K562 (cell line): ENCODE results near the gene GRIK5. TPM values are rescaled to one million over a fixed set of nuclear protein-coding genes. Genes with fewer than 3 reads are reported as not detected.

ENCODE experiments used
- polyA plus RNA-seq, 8 experiments: library from polyadenylated mRNA; depleted of rRNA in 4 of 8; stranded (reverse) in 5 of 8; unstranded in 3 of 8; fragments of >200 nt; fragmentation: Nextera tagmentation in 2 of 8; fragmentation: Illumina TruSeq in 1 of 8; extraction: Ambion mirVana in 2 of 8; extraction: Trizol in 1 of 8; gene quantifications; 2 replicates each; pipeline versions ENCODE4 v1.2.1 to v1.2.3, GENCODE V29; 2011 to 2014; ENCODE audit warnings: inconsistent platforms in 1 of 8, missing spikeins in 1 of 8
- total RNA-seq, 7 experiments: library from RNA; depleted of rRNA in 6 of 7; stranded (reverse); fragments of >200 nt in 6 of 7; fragmentation: Illumina TruSeq in 2 of 7; extraction: Trizol in 2 of 7; gene quantifications; 2 replicates each; pipeline versions ENCODE4 v1.2.1 to v1.2.3, GENCODE V29; 2011 to 2021; ENCODE audit warnings: low replicate concordance in 1 of 7

The GRIK5 gene
- total and polyA plus RNA-seq, 9 of the 15 experiments (the other 6 are each of a cell fraction or from before 2014, with no cell fraction given), result 0.04 to 0.55 (median 0.27) TPM; not detected in 2

Other genes starting within 250 kb of the GRIK5 start
Only the 7 nearest of the 18 such genes appear.
- gene ERFL, start 141.8 kb downstream of the GRIK5 start, total RNA-seq (2014; rRNA removed), result 0.16 and 0.32 TPM in 2 replicates
- gene ERFL, start 141.8 kb downstream of the GRIK5 start, total RNA-seq (2014; rRNA removed; fragmentation: Illumina TruSeq; extraction: Trizol), result 0.10 TPM in 1 of 2 replicates, not detected in the other
- gene ERFL, start 141.8 kb downstream of the GRIK5 start, total RNA-seq (2015; rRNA removed; fragmentation: Illumina TruSeq; extraction: Trizol), result 0.11 TPM in 1 of 2 replicates, not detected in the other
- gene ERFL, start 141.8 kb downstream of the GRIK5 start, total RNA-seq (2021), result 0.67 and 0.75 TPM in 2 replicates
- gene ERFL, start 141.8 kb downstream of the GRIK5 start, polyA plus RNA-seq (2011; rRNA removed), result 0.07 and 0.32 TPM in 2 replicates
- 0.31 and 0.50 TPM in 2 replicates for gene ERFL, start 141.8 kb downstream of the GRIK5 start, polyA plus RNA-seq (2014; fragmentation: Illumina TruSeq; extraction: Trizol)
- gene ERFL, start 141.8 kb downstream of the GRIK5 start, polyA plus RNA-seq (2014; fragmentation: Nextera tagmentation; extraction: Ambion mirVana), result not detected
- 0.31 and 0.33 TPM in 2 replicates for gene ERFL, start 141.8 kb downstream of the GRIK5 start, polyA plus RNA-seq (2014; rRNA removed)
- 24.5 and 32.7 TPM in 2 replicates for gene RABAC1, start 110.9 kb downstream of the GRIK5 start, total RNA-seq (2014; rRNA removed)
- gene RABAC1, start 110.9 kb downstream of the GRIK5 start, total RNA-seq (2014; rRNA removed; fragmentation: Illumina TruSeq; extraction: Trizol), result 2.5 and 4.6 TPM in 2 replicates
- gene RABAC1, start 110.9 kb downstream of the GRIK5 start, total RNA-seq (2015; rRNA removed; fragmentation: Illumina TruSeq; extraction: Trizol), result 7.1 and 7.2 TPM in 2 replicates
- gene RABAC1, start 110.9 kb downstream of the GRIK5 start, total RNA-seq (2021), result 23.2 and 24.0 TPM in 2 replicates
- gene RABAC1, start 110.9 kb downstream of the GRIK5 start, polyA plus RNA-seq (2011; rRNA removed), result 17.7 and 36.3 TPM in 2 replicates
- 2.4 and 7.8 TPM in 2 replicates for gene RABAC1, start 110.9 kb downstream of the GRIK5 start, polyA plus RNA-seq (2014; fragmentation: Illumina TruSeq; extraction: Trizol)
- 1 to 10 TPM; 5.2 to 9.3 TPM for gene RABAC1, start 110.9 kb downstream of the GRIK5 start, polyA plus RNA-seq (2014; fragmentation: Nextera tagmentation; extraction: Ambion mirVana)
- 28.1 and 44.0 TPM in 2 replicates for gene RABAC1, start 110.9 kb downstream of the GRIK5 start, polyA plus RNA-seq (2014; rRNA removed)
- 0.27 TPM in 1 of 2 replicates, not detected in the other for gene ATP1A3, start 76.0 kb downstream of the GRIK5 start, total RNA-seq (2014; rRNA removed)
- gene ATP1A3, start 76.0 kb downstream of the GRIK5 start, total RNA-seq (2014; rRNA removed; fragmentation: Illumina TruSeq; extraction: Trizol), result 0.03 and 0.04 TPM in 2 replicates
- 0.15 TPM in 1 of 2 replicates, not detected in the other for gene ATP1A3, start 76.0 kb downstream of the GRIK5 start, total RNA-seq (2015; rRNA removed; fragmentation: Illumina TruSeq; extraction: Trizol)
- 0.56 and 1.0 TPM in 2 replicates for gene ATP1A3, start 76.0 kb downstream of the GRIK5 start, total RNA-seq (2021)
- gene ATP1A3, start 76.0 kb downstream of the GRIK5 start, polyA plus RNA-seq (2011; rRNA removed), result 0.01 and 0.03 TPM in 2 replicates
- 0.30 and 0.60 TPM in 2 replicates for gene ATP1A3, start 76.0 kb downstream of the GRIK5 start, polyA plus RNA-seq (2014; fragmentation: Illumina TruSeq; extraction: Trizol)
- not detected for gene ATP1A3, start 76.0 kb downstream of the GRIK5 start, polyA plus RNA-seq (2014; fragmentation: Nextera tagmentation; extraction: Ambion mirVana)
- gene ATP1A3, start 76.0 kb downstream of the GRIK5 start, polyA plus RNA-seq (2014; rRNA removed), result 0.07 and 0.11 TPM in 2 replicates
- 12.0 and 21.6 TPM in 2 replicates for gene ZNF574, start 6.0 kb upstream of the GRIK5 start, total RNA-seq (2014; rRNA removed)
- 1.9 and 2.6 TPM in 2 replicates for gene ZNF574, start 6.0 kb upstream of the GRIK5 start, total RNA-seq (2014; rRNA removed; fragmentation: Illumina TruSeq; extraction: Trizol)
- 9.2 and 10.5 TPM in 2 replicates for gene ZNF574, start 6.0 kb upstream of the GRIK5 start, total RNA-seq (2015; rRNA removed; fragmentation: Illumina TruSeq; extraction: Trizol)
- gene ZNF574, start 6.0 kb upstream of the GRIK5 start, total RNA-seq (2021), result 20.7 and 21.0 TPM in 2 replicates
- 7.1 and 12.1 TPM in 2 replicates for gene ZNF574, start 6.0 kb upstream of the GRIK5 start, polyA plus RNA-seq (2011; rRNA removed)
- gene ZNF574, start 6.0 kb upstream of the GRIK5 start, polyA plus RNA-seq (2014; fragmentation: Illumina TruSeq; extraction: Trizol), result 8.4 and 13.7 TPM in 2 replicates
- under 1 TPM; 0.24 to 0.34 TPM for gene ZNF574, start 6.0 kb upstream of the GRIK5 start, polyA plus RNA-seq (2014; fragmentation: Nextera tagmentation; extraction: Ambion mirVana)
- 11.2 and 13.4 TPM in 2 replicates for gene ZNF574, start 6.0 kb upstream of the GRIK5 start, polyA plus RNA-seq (2014; rRNA removed)
- gene POU2F2, start 62.2 kb upstream of the GRIK5 start, total RNA-seq (2014; rRNA removed), result 0.14 and 0.37 TPM in 2 replicates
- 0.03 and 0.07 TPM in 2 replicates for gene POU2F2, start 62.2 kb upstream of the GRIK5 start, total RNA-seq (2014; rRNA removed; fragmentation: Illumina TruSeq; extraction: Trizol)
- gene POU2F2, start 62.2 kb upstream of the GRIK5 start, total RNA-seq (2015; rRNA removed; fragmentation: Illumina TruSeq; extraction: Trizol), result 0.14 and 0.19 TPM in 2 replicates
- 0.56 and 0.60 TPM in 2 replicates for gene POU2F2, start 62.2 kb upstream of the GRIK5 start, total RNA-seq (2021)
- gene POU2F2, start 62.2 kb upstream of the GRIK5 start, polyA plus RNA-seq (2011; rRNA removed), result 0.26 and 0.28 TPM in 2 replicates
- 0.42 and 0.68 TPM in 2 replicates for gene POU2F2, start 62.2 kb upstream of the GRIK5 start, polyA plus RNA-seq (2014; fragmentation: Illumina TruSeq; extraction: Trizol)
- under 1 TPM; 0.03 TPM for gene POU2F2, start 62.2 kb upstream of the GRIK5 start, polyA plus RNA-seq (2014; fragmentation: Nextera tagmentation; extraction: Ambion mirVana)
- 0.61 and 1.1 TPM in 2 replicates for gene POU2F2, start 62.2 kb upstream of the GRIK5 start, polyA plus RNA-seq (2014; rRNA removed)
- 37.5 and 53.6 TPM in 2 replicates for gene DEDD2, start 147.5 kb upstream of the GRIK5 start, total RNA-seq (2014; rRNA removed)
- 12.5 and 16.8 TPM in 2 replicates for gene DEDD2, start 147.5 kb upstream of the GRIK5 start, total RNA-seq (2014; rRNA removed; fragmentation: Illumina TruSeq; extraction: Trizol)
- 24.1 and 24.5 TPM in 2 replicates for gene DEDD2, start 147.5 kb upstream of the GRIK5 start, total RNA-seq (2015; rRNA removed; fragmentation: Illumina TruSeq; extraction: Trizol)
- gene DEDD2, start 147.5 kb upstream of the GRIK5 start, total RNA-seq (2021), result 35.9 and 37.3 TPM in 2 replicates
- 29.2 and 36.2 TPM in 2 replicates for gene DEDD2, start 147.5 kb upstream of the GRIK5 start, polyA plus RNA-seq (2011; rRNA removed)
- gene DEDD2, start 147.5 kb upstream of the GRIK5 start, polyA plus RNA-seq (2014; fragmentation: Illumina TruSeq; extraction: Trizol), result 31.3 and 34.0 TPM in 2 replicates
- 1 to 10 TPM; 4.3 to 4.7 TPM for gene DEDD2, start 147.5 kb upstream of the GRIK5 start, polyA plus RNA-seq (2014; fragmentation: Nextera tagmentation; extraction: Ambion mirVana)
- 43.0 and 47.8 TPM in 2 replicates for gene DEDD2, start 147.5 kb upstream of the GRIK5 start, polyA plus RNA-seq (2014; rRNA removed)
- 8.3 and 11.5 TPM in 2 replicates for gene ZNF526, start 150.1 kb upstream of the GRIK5 start, total RNA-seq (2014; rRNA removed)
- gene ZNF526, start 150.1 kb upstream of the GRIK5 start, total RNA-seq (2014; rRNA removed; fragmentation: Illumina TruSeq; extraction: Trizol), result 5.3 and 6.1 TPM in 2 replicates
- 7.6 and 8.2 TPM in 2 replicates for gene ZNF526, start 150.1 kb upstream of the GRIK5 start, total RNA-seq (2015; rRNA removed; fragmentation: Illumina TruSeq; extraction: Trizol)
- gene ZNF526, start 150.1 kb upstream of the GRIK5 start, total RNA-seq (2021), result 17.9 and 19.9 TPM in 2 replicates
- 4.2 and 8.3 TPM in 2 replicates for gene ZNF526, start 150.1 kb upstream of the GRIK5 start, polyA plus RNA-seq (2011; rRNA removed)
- gene ZNF526, start 150.1 kb upstream of the GRIK5 start, polyA plus RNA-seq (2014; fragmentation: Illumina TruSeq; extraction: Trizol), result 6.5 and 8.6 TPM in 2 replicates
- 1 to 10 TPM; 1.3 to 2.2 TPM for gene ZNF526, start 150.1 kb upstream of the GRIK5 start, polyA plus RNA-seq (2014; fragmentation: Nextera tagmentation; extraction: Ambion mirVana)
- gene ZNF526, start 150.1 kb upstream of the GRIK5 start, polyA plus RNA-seq (2014; rRNA removed), result 6.2 and 7.4 TPM in 2 replicates